Epidermal melanocyte (primary cell): ENCODE measurements around the gene RGS7.
"Not testable (repeated sequence)": the region's sequence is repeated elsewhere in the genome, so short reads cannot be mapped to it uniquely, and the experiment has no call there.

Experiments used
- DNase-seq: peaks from one replicate; pipeline ENCODE4 v3.0.0; 2011; ENCODE audit warnings: low spot score; ENCODE audit not compliant: insufficient read length

Gene RGS7

GRCh38 chr1:240794046-240794843, 562.8 kb downstream of the RGS7 start:
- no peak for DNase-seq

GRCh38 chr1:240792915-240793529, 564.0 kb downstream of the RGS7 start:
- no peak for DNase-seq

GRCh38 chr1:240790856-240791255, 566.1 kb downstream of the RGS7 start:
- no peak for DNase-seq

- no peak for DNase-seq
Observed at GRCh38 chr1:240786880-240787279, 570.1 kb downstream of the RGS7 start.

GRCh38 chr1:240784776-240785175, 572.2 kb downstream of the RGS7 start:
- no peak for DNase-seq

- DNase-seq = not testable (repeated sequence)
Observed at GRCh38 chr1:240783728-240784137, 573.3 kb downstream of the RGS7 start.

- DNase-seq = no peak
Observed at GRCh38 chr1:240776237-240776636, 580.8 kb downstream of the RGS7 start.

GRCh38 chr1:240772131-240772530, 584.9 kb downstream of the RGS7 start:
- DNase-seq = no peak

GRCh38 chr1:240771450-240771849, 585.6 kb downstream of the RGS7 start:
- no peak for DNase-seq

- DNase-seq = no peak
Observed at GRCh38 chr1:240768979-240769378, 588.0 kb downstream of the RGS7 start.

- no peak for DNase-seq
Observed at GRCh38 chr1:240766831-240767230, 590.2 kb downstream of the RGS7 start.

GRCh38 chr1:240765732-240766363, 591.2 kb downstream of the RGS7 start:
- peak; percentile 32 for DNase-seq

- no peak for DNase-seq
Observed at GRCh38 chr1:240763771-240764170, 593.2 kb downstream of the RGS7 start.

- not testable (repeated sequence) for DNase-seq
Observed at GRCh38 chr1:240763095-240763494, 593.9 kb downstream of the RGS7 start.

- DNase-seq = not testable (repeated sequence)
Observed at GRCh38 chr1:240762471-240762987, 594.5 kb downstream of the RGS7 start.

GRCh38 chr1:240758777-240759176, 598.2 kb downstream of the RGS7 start:
- not testable (repeated sequence) for DNase-seq

GRCh38 chr1:240758296-240758695, 598.7 kb downstream of the RGS7 start:
- DNase-seq = no peak

- no peak for DNase-seq
Observed at GRCh38 chr1:240747907-240748306, 609.1 kb downstream of the RGS7 start.

GRCh38 chr1:240743705-240744104, 613.3 kb downstream of the RGS7 start:
- DNase-seq = no peak

GRCh38 chr1:240739754-240740153, 617.3 kb downstream of the RGS7 start:
- DNase-seq = no peak

GRCh38 chr1:240739139-240739538, 617.9 kb downstream of the RGS7 start:
- no peak for DNase-seq

- DNase-seq = no peak
Observed at GRCh38 chr1:240737766-240738265, 619.2 kb downstream of the RGS7 start.
